Right renal cortex interstitium (tissue), 3 donors: ENCODE results near the gene TMEM220. TPM values are rescaled to one million over a fixed set of nuclear protein-coding genes. Genes with fewer than 3 reads are reported as not detected.
"Not testable (repeated sequence)": the region's sequence is repeated elsewhere in the genome, so short reads cannot be mapped to it uniquely, and the experiment has no call there.

Source experiments
- DNase-seq, 3 donors: peaks; one replicate each; pipeline ENCODE4 v3.0.0-alpha.2; 2013; ENCODE audit warnings: low read depth in 3 of 3, low spot score in 2 of 3
- polyA plus RNA-seq, 3 donors: library from polyadenylated mRNA; unstranded; fragments of 120-200 nt; gene quantifications; one replicate each; pipeline ENCODE4 v1.2.1, GENCODE V29; 2013; ENCODE audit not compliant: insufficient read length in 3 of 3

TMEM220 gene
- polyA plus RNA-seq, 3 donors, result 8.5 to 10.0 (median 8.5) TPM

GRCh38 chr17:10755592-10756127 lies 25.8 kb upstream of the TMEM220 start:
- DNase-seq, result no peak

- no peak for DNase-seq
Measured at GRCh38 chr17:10754861-10755591, 25.2 kb upstream of the TMEM220 start.

- DNase-seq, result no peak
Measured at GRCh38 chr17:10754109-10754508, 24.3 kb upstream of the TMEM220 start.

- DNase-seq, result no peak
Measured at GRCh38 chr17:10752696-10753095, 22.9 kb upstream of the TMEM220 start.

- DNase-seq, result no peak
Measured at GRCh38 chr17:10751563-10751962, 21.7 kb upstream of the TMEM220 start.

- DNase-seq, result no peak
Measured at GRCh38 chr17:10750210-10750609, 20.4 kb upstream of the TMEM220 start.

- no peak for DNase-seq
Measured at GRCh38 chr17:10748531-10749181, 18.8 kb upstream of the TMEM220 start.

GRCh38 chr17:10745231-10745630 lies 15.4 kb upstream of the TMEM220 start:
- no peak for DNase-seq

DNA sequence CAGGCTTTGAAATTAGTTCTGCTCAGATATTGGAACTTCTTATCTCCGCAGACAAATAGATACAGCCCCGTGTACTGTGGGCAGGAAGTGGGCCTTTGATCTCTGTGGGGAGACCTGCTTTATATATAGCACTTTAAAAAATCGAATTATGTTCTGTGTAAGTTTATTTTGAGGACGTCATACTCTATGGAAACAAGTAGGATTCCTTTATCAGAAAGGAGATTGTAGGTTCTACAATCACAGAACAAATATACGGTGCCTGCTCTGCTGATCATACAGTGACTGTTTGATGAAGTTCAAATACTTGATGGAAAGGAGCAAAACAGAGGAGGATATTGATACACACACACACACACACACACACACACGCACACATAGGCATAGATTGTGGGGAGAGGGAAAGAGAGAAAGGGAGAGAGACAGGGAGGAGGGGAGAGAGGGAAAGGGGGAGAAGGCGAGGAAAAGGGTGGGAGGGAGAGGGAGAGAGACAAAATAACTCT lies 14.7 kb upstream of the TMEM220 start:
- no peak for DNase-seq

- no peak for DNase-seq
Measured at GRCh38 chr17:10743316-10744009, 13.6 kb upstream of the TMEM220 start.

DNA sequence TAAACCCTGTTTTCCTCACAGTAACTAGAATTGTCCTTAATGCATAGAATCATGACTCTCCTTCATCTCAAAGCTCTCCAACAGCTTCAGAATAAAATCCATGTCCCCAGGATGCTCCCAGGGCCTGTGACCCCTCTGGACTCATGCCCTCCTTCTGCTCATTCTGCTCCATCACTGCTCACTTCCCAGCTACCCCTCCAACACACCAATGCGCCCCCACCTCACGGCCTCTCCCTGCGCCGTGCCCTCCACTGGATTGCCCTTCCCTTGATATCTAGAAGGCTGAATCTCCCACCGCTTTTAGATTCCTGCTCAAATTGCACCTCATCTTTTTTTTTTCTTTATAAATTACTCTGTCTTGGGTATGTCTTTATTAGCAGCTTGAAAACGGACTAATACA lies 12.6 kb upstream of the TMEM220 start:
- DNase-seq, result no peak

GRCh38 chr17:10741416-10742135 lies 11.8 kb upstream of the TMEM220 start:
- no peak for DNase-seq

- DNase-seq, result no peak
Measured at GRCh38 chr17:10739386-10739785, 9.6 kb upstream of the TMEM220 start.

DNA sequence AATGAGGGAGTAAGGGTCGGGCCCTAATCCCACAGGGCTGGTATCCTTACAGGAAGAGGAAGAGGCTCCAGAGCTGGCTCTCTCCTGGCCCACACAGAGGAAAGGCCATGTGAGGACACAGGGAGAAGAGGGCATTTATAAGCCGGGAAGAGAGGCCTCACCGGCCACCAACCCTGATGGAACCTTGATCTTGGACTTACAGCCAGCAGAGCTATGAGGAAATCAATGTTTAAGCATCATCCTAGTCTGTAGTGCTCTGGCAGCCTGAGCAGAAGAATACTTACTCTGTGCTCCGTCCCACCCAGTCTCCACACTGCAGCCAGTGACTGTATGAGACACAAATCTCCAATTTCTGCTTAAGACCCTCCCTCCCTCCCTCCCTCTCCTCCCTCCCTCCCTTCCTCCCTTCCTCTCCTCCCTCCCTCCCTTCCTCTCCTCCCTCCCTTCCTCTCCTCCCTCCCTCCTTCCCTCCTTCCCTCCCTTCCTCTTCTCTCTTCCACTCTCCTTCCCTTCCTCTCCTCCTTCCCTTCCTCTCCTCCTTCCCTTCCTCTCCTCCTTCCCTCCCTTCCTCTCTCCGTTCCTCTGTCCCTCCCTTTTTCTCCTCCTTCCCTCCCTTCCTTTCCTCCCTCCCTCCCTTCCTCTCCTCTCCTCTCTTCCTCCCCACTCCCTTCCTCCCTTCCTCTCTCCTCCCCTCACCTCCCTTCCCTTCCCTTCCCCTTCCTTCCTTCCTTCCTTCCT lies 8.9 kb upstream of the TMEM220 start:
- DNase-seq, result no peak

DNA sequence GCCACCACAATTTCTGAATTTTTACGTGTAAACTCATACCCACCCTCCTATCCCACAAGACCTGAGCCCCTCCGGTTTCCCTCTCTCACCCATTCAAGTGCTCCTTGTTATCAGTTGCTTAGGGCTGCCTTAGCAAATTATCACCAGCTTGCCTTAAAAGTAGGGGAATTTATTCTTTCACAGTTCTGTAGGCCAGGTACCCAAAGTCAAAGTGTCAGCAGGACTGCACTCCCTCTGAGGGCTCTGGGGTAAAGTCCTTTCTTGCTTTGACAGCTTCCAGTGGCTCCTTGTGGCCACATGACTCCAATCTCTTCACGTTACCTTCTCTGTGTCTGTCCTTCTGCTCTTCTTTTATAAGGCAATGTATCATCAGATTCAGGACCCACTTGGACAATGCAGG lies 7.9 kb upstream of the TMEM220 start:
- no peak for DNase-seq

DNA sequence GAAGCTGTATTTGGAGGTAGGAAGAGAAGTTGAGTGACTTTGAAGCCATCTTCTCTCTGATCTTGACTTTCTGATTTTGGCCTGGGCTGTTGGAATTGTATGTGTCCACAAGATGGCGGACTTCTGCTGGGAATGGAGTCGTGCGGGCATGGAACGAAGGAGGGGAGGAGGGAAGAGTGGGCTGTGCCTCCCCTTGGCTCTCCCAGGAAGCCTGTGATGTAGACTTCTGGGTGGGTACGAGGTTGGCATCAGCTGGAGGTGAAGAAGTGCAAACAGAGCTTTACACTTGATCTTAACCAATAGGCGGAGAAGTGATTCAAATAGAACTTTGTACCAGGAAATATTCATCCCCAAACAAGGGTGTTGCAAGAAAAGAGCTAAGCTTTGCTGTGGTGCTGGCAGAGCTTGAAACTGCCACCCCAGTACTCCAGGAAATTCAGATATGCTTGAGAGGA lies 7.4 kb upstream of the TMEM220 start:
- no peak for DNase-seq

DNA sequence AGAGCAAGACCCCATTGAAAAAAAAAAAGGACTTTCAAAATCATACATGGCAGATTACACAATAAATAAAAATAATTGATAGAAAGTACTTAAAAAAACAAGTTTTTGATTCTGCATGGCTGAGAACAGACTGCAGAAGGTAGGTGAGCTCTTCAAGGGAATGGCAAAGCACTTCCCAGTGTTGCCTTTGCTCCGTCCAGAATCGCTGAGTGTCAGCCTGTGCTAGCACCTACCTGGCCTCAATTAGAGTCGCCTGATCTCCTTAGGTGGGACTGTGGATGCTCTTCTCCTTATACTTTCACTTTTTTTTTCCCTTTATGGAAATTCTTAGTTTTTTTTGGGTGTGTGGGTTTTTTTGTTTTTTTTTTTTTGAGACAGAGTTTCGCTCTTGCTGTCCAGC lies 6.0 kb upstream of the TMEM220 start:
- DNase-seq, result no peak

DNA sequence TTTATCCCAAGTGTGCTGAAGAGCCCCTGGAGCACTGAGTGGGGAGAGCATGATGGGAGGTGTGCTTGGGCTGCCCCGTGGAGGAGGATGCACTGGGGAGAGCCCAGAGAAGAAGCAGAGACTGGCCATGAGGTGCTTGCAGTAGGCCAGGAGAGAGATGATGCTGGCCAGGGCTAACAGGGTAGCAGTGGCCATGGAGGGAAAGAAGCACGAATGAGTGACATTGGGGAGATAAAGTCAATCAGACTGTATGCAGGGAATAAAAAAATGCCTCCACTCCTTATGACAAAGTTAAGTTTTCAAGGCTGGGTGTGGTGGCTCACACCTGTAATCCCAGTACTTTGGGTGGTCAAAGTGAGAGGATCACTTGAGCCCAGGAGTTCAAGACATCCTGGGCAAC lies 5.4 kb upstream of the TMEM220 start:
- no peak for DNase-seq

GRCh38 chr17:10733666-10734065 lies 3.8 kb upstream of the TMEM220 start:
- DNase-seq, result no peak

- not testable (repeated sequence) for DNase-seq
Measured at GRCh38 chr17:10732121-10732520, 2.3 kb upstream of the TMEM220 start.
